PFSK-1 (cell line): ENCODE results near the gene CCDC134.

Experiments
- FOXP2 ChIP-seq: optimal IDR thresholded peaks from 2 replicates; pipeline ENCODE3; 2011; ENCODE audit warnings: borderline replicate concordance, control low read depth, inconsistent platforms; ENCODE audit not compliant: insufficient read depth; ENCODE audit errors: extremely low read length, extremely low read depth
- POLR2AphosphoS5 ChIP-seq: IDR thresholded peaks from 2 replicates; pipeline ENCODE4 v1.6.1; 2012; ENCODE audit warnings: low read depth, mild to moderate bottlenecking, control low read depth, low read length, moderate library complexity
- REST ChIP-seq, 2 experiments: IDR thresholded peaks; 2 replicates each; pipeline versions ENCODE4 v1.6.1 to v1.8.0; 2011 to 2012; ENCODE audit warnings: low read depth in 2 of 2, low read length in 2 of 2, control low read depth in 1 of 2, inconsistent platforms in 1 of 2, mild to moderate bottlenecking in 1 of 2, moderate library complexity in 1 of 2; ENCODE audit not compliant: insufficient read depth in 1 of 2
- SIN3A ChIP-seq: IDR thresholded peaks from 2 replicates; pipeline ENCODE4 v1.6.1; 2012; ENCODE audit warnings: mild to moderate bottlenecking, low read length, moderate library complexity, borderline replicate concordance; ENCODE audit not compliant: insufficient read depth
- TAF1 ChIP-seq: IDR thresholded peaks from 2 replicates; pipeline ENCODE4 v1.6.1; 2012; ENCODE audit warnings: low read length, control low read depth, borderline replicate concordance; ENCODE audit not compliant: insufficient read depth

Gene CCDC134

DNA sequence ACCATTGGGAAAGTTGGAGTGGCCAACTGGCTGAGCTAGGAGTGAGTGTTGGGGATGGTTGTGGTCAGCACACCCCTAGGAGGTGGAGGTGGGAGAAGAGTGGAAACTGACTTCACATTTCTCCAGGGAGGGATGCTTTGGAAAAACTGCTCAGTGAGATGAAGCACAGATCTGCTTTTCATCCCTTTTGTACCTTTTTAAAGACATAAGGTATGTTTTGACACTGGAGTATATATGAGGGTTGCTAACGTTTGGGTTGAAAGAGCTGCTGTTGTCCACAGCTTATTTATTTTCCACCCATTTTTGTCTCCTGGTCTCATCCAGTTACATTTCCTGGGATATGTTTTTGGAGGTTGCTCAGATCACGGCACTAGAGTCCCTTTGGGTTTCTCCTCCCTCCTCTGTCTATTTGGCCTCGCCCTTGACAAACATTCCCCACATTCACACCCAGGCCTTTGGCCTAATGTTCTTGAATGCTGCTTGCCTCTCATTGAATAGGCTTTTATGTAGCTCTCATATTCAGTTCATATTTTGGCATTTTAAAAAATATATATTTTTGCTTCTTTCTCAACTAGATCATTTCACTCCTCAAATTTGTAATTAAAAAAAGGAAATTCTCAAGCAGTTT, 40.7 kb downstream of the CCDC134 start:
- no peak for TF ChIP-seq POLR2AphosphoS5
- TF ChIP-seq REST (IDR thresholded peaks at IDR 0.05; ENCODE audit: insufficient read depth in 1 of 2, low read depth in 2 of 2, low read length in 2 of 2) = no peak
- no peak for TF ChIP-seq SIN3A
- no peak for TF ChIP-seq TAF1
- no peak for TF ChIP-seq FOXP2

- TF ChIP-seq FOXP2 = no peak
Observed at GRCh38 chr22:41842996-41843970, 42.8 kb downstream of the CCDC134 start.

GRCh38 chr22:41844036-41844435, 43.6 kb downstream of the CCDC134 start:
- no peak for TF ChIP-seq SIN3A
- TF ChIP-seq REST (IDR thresholded peaks at IDR 0.05; ENCODE audit: insufficient read depth in 1 of 2, low read depth in 2 of 2, low read length in 2 of 2) = no peak
- no peak for TF ChIP-seq POLR2AphosphoS5
- TF ChIP-seq FOXP2 = no peak

- TF ChIP-seq POLR2AphosphoS5 (no peak), SIN3A (no peak), REST (IDR thresholded peaks at IDR 0.05; ENCODE audit: insufficient read depth in 1 of 2, low read depth in 2 of 2, low read length in 2 of 2) (no peak), FOXP2 (no peak), TAF1 (no peak)
Observed at GRCh38 chr22:41844513-41844912, 44.0 kb downstream of the CCDC134 start.

GRCh38 chr22:41845380-41846267, 45.1 kb downstream of the CCDC134 start:
- TF ChIP-seq REST (IDR thresholded peaks at IDR 0.05; ENCODE audit: insufficient read depth in 1 of 2, low read depth in 2 of 2, low read length in 2 of 2) = no peak
- TF ChIP-seq TAF1 = no peak
- TF ChIP-seq FOXP2 = no peak
- no peak for TF ChIP-seq SIN3A
- no peak for TF ChIP-seq POLR2AphosphoS5
